Sigmoid colon (tissue), 4 donors: Measurements from ENCODE around the gene TMEM63B.

Source experiments
- CTCF ChIP-seq, 4 experiments: fragments of 450-650 bp in 3 of 4; fragments of 200-600 bp in 1 of 4; IDR thresholded peaks; one replicate each; pipeline ENCODE4 v1.5.1; 2016 to 2019; ENCODE audit warnings: antibody characterized with exemption in 4 of 4, mild to moderate bottlenecking in 3 of 4, moderate library complexity in 2 of 4
- POLR2A ChIP-seq, 2 donors: fragments of 450-650 bp; IDR thresholded peaks; one replicate each; pipeline ENCODE4 v1.6.1; 2016; ENCODE audit warnings: antibody characterized with exemption in 2 of 2, mild to moderate bottlenecking in 2 of 2, moderate library complexity in 2 of 2
- POLR2AphosphoS5 ChIP-seq, 4 donors: sonication (generic); formaldehyde crosslinking; IDR thresholded peaks; one replicate each; pipeline ENCODE4 v1.6.1; 2017; ENCODE audit warnings: antibody characterized with exemption in 4 of 4

GRCh38 chr6:44139351-44139743 lies 12.0 kb downstream of the TMEM63B start:
- TF ChIP-seq POLR2AphosphoS5 (IDR thresholded peaks at IDR 0.05): no peak
- no peak for TF ChIP-seq CTCF (IDR thresholded peaks at IDR 0.05)
- TF ChIP-seq POLR2A (IDR thresholded peaks at IDR 0.05): no peak
